ENCODE data around the gene SLC44A3. TPM values are rescaled to one million over a fixed set of nuclear protein-coding genes. Genes with fewer than 3 reads are reported as not detected.

SLC44A3 gene
- polyA plus RNA-seq, 2 of the 4 experiments (the other 2 are of a cell fraction), result 1.9 to 5.4 TPM

- Histone ChIP-seq H3K27ac (peak overlapping the region; percentile 28 to 38; a peak in 2 of 6 replicates), H3K4me3 (no peak overlapping the region), H3K4me2 (peak overlapping the region; percentile 18; the same call in 1 of the 3 replicates), H3K4me1 (peaks cover 27% of the 10 kb centered on the region; the same call in 2 of the 3 replicates), H3K9me3 (no peaks in the 10 kb centered on the region)
- TF ChIP-seq HDAC2 (IDR thresholded peaks at IDR 0.05) (no peak), FOSL2 (IDR thresholded peaks at IDR 0.05) (no peak), FOSL2 (CRISPR knock-in tag; IDR thresholded peaks at IDR 0.05) (no peak), MYC (IDR thresholded peaks at IDR 0.05; ENCODE audit: borderline replicate concordance, low read length) (no peak), TFCP2L1 (CRISPR knock-in tag; IDR thresholded peaks at IDR 0.05) (no peak), ESRRA (IDR thresholded peaks at IDR 0.05; ENCODE audit: borderline replicate concordance, low read length) (no peak), CBX2 (IDR thresholded peaks at IDR 0.05; ENCODE audit: borderline replicate concordance, low read depth) (no peak), NFE2L2 (conservative IDR thresholded peaks at IDR 0.05; ENCODE audit: low read length) (no peak), CHD2 (IDR thresholded peaks at IDR 0.05; ENCODE audit: low read length, partially characterized antibody) (no peak), NR3C1 (IDR thresholded peaks at IDR 0.05) (no peak), E2F6 (IDR thresholded peaks at IDR 0.05; ENCODE audit: borderline replicate concordance, low read depth) (no peak), CTCF (IDR thresholded peaks at IDR 0.05) (no peak), HEYL (CRISPR knock-in tag; IDR thresholded peaks at IDR 0.05) (no peak), HMGXB4 (CRISPR knock-in tag; IDR thresholded peaks at IDR 0.05; ENCODE audit: borderline replicate concordance) (no peak), KDM5A (IDR thresholded peaks at IDR 0.05) (no peak), TP53 (CRISPR knock-in tag; IDR thresholded peaks at IDR 0.05) (no peak), CHD4 (IDR thresholded peaks at IDR 0.05; ENCODE audit: borderline replicate concordance) (no peak)
- TF ChIP-seq, protein P1, sequence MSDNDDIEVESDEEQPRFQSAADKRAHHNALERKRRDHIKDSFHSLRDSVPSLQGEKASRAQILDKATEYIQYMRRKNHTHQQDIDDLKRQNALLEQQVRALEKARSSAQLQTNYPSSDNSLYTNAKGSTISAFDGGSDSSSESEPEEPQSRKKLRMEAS (IDR thresholded peaks at IDR 0.05), result no peak
- DNase-seq (ENCODE audit: low read depth in 1 of 2, low spot score in 1 of 2) (no peak), FAIRE-seq (no peak), ATAC-seq (no peak)
- ChIA-PET POLR2A (no interaction called here), CTCF (no interaction called here)
- 66% methylated on average over 4 of the region's 4 CpGs for WGBS (ENCODE audit: missing lambda C conversion rate)
Measured at GRCh38 chr1:94799206-94799605, 21.0 kb upstream of the SLC44A3 start.

DNA sequence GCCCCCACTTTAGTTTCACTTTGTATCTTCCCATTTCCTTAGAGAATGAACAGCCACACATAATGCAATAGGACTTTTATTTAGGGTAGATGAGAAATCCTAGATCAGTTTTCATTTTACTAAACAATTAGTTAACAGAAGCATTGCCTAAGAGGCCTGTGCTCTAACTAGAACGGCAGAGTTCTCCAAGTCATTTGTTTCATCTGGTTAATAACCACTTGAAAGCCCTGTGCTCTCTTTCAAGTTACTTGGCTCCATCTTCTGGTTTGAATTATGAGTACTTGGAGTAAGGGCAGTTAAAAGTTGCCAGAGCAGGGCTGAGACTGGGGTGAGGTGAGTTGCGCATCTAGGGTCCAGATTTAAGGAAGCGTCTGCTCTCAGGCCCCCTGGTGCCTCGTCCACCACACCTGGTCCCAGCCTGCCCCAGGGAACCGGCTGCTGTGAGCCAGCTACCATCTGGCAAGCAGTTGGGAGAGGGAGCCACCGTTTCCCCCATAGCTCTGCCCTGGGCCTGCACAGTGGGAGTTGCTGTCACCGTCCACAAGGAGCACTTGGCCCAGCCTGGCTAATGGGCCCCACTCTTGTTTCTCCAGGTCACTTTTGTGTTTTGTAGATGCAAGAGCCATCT is 18.1 kb upstream of the SLC44A3 start:
- POLR2A ChIA-PET, result no interaction called here
- peak; percentile 44 to 66 for DNase-seq (ENCODE audit: low read depth in 1 of 2, low spot score in 1 of 2)
- CTCF ChIA-PET, result interaction anchor here (0.7 to 6.8 kb wide), 14 partner anchors 15 to 326 kb away, joined by 3 to 89 read pairs (median 4); partner anchors contain the start of gene F3
- Histone ChIP-seq H3K4me1 (peaks cover 27% of the 10 kb centered on the region; the same call in 2 of the 3 replicates), H3K4me3 (peak overlapping the region; percentile 39; the same call in 2 of the 3 replicates), H3K4me2 (peak overlapping the region; percentile 89), H3K27ac (peak overlapping the region; percentile 64 to 77), H3K9me3 (no peaks in the 10 kb centered on the region)
- FAIRE-seq, result no peak
- 17% methylated on average over 4 of the region's 7 CpGs for WGBS (ENCODE audit: missing lambda C conversion rate)
- ATAC-seq, result peak; percentile 96
- peak; percentile 68 for TF ChIP-seq CTCF (IDR thresholded peaks at IDR 0.05)
- TF ChIP-seq SMC3 (IDR thresholded peaks at IDR 0.05), result peak; percentile 85
- no peak for TF ChIP-seq ZNF302 (CRISPR knock-in tag; IDR thresholded peaks at IDR 0.05)
- peak in 1 of 2 experiments; percentile 39; a peak in 2 of 4 replicates for TF ChIP-seq CEBPB (IDR thresholded peaks at IDR 0.05)
- TF ChIP-seq, protein P2, sequence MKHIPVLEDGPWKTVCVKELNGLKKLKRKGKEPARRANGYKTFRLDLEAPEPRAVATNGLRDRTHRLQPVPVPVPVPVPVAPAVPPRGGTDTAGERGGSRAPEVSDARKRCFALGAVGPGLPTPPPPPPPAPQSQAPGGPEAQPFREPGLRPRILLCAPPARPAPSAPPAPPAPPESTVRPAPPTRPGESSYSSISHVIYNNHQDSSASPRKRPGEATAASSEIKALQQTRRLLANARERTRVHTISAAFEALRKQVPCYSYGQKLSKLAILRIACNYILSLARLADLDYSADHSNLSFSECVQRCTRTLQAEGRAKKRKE (CRISPR knock-in tag; IDR thresholded peaks at IDR 0.05; ENCODE audit: low read depth), result no peak
- TF ChIP-seq RAD21 (conservative IDR thresholded peaks at IDR 0.05 in 1 of 2, IDR thresholded peaks at IDR 0.05 in 1 of 2), result peak; percentile 87
